BLaER1 treated with 17β-estradiol and CSF1 and Interleukin-3, amounts not matched to agents 10 nM and 100 nM (cell line): Measurements from ENCODE around the gene NR5A2.

Experiments used
- H3K27ac ChIP-seq, 11 experiments: shearing (Covaris generic); formaldehyde crosslinking; 2 replicates each; pipeline ENCODE4 v1.8.1; 2022
- H3K27me3 ChIP-seq, 11 experiments: shearing (Covaris generic); formaldehyde crosslinking; 2 replicates each; pipeline ENCODE4 v1.8.1; 2022
- H3K36me3 ChIP-seq, 11 experiments: shearing (Covaris generic); formaldehyde crosslinking; 2 replicates each; pipeline ENCODE4 v1.8.1; 2022
- H3K4me1 ChIP-seq, 10 experiments: shearing (Covaris generic); formaldehyde crosslinking; 2 replicates each; pipeline ENCODE4 v1.8.1; 2022
- H3K4me2 ChIP-seq, 11 experiments: shearing (Covaris generic); formaldehyde crosslinking; 2 replicates each; pipeline ENCODE4 v1.8.1; 2022
- H3K4me3 ChIP-seq, 10 experiments: shearing (Covaris generic); formaldehyde crosslinking; 2 replicates each; pipeline ENCODE4 v1.8.1; 2022
- H3K9ac ChIP-seq, 11 experiments: shearing (Covaris generic); formaldehyde crosslinking; 2 replicates each; pipeline ENCODE4 v1.8.1; 2022
- H3K9me3 ChIP-seq, 11 experiments: shearing (Covaris generic); formaldehyde crosslinking; replicated peaks in 1 of 11; 2 replicates each; pipeline ENCODE4 v1.8.1; 2022
- H4K20me1 ChIP-seq, 11 experiments: shearing (Covaris generic); formaldehyde crosslinking; 2 replicates each; pipeline ENCODE4 v1.8.1; 2022
- Cebpa-rat ChIP-seq, 11 experiments: shearing (Covaris generic); IDR thresholded peaks; 2 replicates each; pipeline ENCODE4 v1.8.1; 2022

Gene NR5A2

DNA sequence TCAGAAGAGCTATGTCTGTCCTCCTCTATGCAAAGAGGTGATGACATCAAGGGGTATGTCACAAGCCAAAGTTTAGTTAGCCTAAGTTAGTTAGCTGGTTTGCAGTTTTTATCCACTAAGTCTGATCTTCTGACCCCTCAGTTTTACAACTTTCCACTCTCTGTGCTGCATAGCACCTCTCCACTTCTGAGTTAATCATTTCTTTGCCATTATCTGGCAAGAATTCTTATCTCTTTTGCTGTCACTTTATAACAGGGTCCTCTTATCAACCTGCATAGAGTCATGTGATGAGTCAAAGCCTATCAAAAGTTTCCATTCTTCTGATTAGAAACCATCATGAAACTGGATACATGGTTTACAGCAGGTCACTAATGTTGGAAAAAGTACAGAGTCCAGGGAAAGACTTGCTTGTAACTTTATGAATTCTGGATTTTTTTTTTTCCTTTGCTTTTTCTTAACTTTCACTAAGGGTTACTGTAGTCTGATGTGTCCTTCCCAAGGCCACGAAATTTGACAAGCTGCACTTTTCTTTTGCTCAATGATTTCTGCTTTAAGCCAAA, at the start of gene NR5A2:
Gene NR5A2 (plus strand): TSS at position 447 of the 560 bp plus-strand sequence. CDS start 138 bp downstream, outside the sequence.
- Histone ChIP-seq H4K20me1 (no peaks in the 10 kb centered on the region), H3K9ac (0 out of 22 replicates have a peak within 1 kb of the TSS, but pooled peaks of 1 of the 11 experiments have one; percentile 56), H3K4me1 (no peaks in the 10 kb centered on the region), H3K9me3 (no peaks in the 10 kb centered on the region; a peak in 1 of 22 replicates), H3K36me3 (no peaks in the 10 kb centered on the region), H3K4me2 (peak within 1 kb of the TSS in 10 of 11 experiments; percentile 62 to 79 (median 73); a peak in 14 of 22 replicates), H3K4me3 (peak within 1 kb of the TSS in 5 of 10 experiments; percentile 51 to 60 (median 55); a peak in 6 of 20 replicates), H3K27me3 (peaks cover 20 to 41% (median 27%) of the 10 kb centered on the region in 11 experiments), H3K27ac (no peak within 1 kb of the TSS)
- no peak for TF ChIP-seq Cebpa-rat (IDR thresholded peaks at IDR 0.05)

DNA sequence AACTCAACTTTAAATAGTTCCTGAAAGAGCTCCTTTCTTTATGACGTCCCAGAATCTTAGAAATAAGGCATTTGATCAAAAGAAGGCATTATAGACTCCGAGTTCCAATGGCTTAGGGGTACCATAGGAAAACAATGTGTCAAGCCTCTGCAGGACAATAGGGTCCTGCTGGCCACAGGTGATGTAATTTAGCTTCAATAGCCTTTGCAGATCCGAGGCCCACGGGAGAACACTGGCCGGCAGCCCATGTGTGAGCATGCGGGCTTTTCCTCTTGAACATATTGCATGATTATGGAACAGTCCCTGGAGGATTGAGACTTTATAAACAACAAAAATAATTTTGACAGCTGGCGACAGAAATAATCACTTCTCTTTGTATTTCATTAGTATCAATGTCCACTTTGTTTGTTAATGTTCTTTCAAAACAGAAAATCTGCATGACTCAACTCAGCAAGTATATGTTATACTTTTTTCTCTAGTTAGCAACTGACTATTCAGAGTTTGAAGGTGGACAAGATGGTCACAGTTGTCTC, 49.0 kb upstream of the NR5A2 start:
- TF ChIP-seq Cebpa-rat (IDR thresholded peaks at IDR 0.05): no peak

DNA sequence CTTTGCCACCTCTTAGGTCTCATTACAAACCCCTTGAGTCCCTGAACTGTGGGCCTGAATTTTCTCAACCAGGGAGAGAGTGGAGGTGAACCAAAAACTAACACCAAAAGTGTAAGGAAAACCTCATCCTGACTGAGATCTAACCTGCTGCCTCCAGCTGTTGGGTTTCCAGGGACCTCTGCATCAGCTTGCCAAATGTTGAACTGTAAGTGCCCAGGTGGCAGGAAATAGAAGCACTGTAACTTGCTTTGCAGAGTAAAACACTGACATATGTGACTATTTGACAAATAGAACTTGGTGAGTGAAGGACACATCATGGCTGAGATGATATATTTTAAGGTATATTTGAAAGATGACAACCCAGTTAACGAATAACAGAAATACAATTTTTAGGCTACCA, 48.4 kb upstream of the NR5A2 start:
- Histone ChIP-seq H3K4me3 (no peak overlapping the region), H3K9ac (no peak overlapping the region), H3K36me3 (no peaks in the 10 kb centered on the region), H3K9me3 (no peaks in the 10 kb centered on the region), H4K20me1 (peaks cover 0 to 3% (median 0%) of the 10 kb centered on the region in 11 experiments; a peak in 1 of 22 replicates), H3K4me1 (peaks cover 17 to 34% (median 28%) of the 10 kb centered on the region in 10 experiments), H3K4me2 (peak overlapping the region in 8 of 11 experiments; percentile 29 to 65 (median 52); a peak in 9 of 22 replicates), H3K27me3 (peaks cover 0 to 29% (median 0%) of the 10 kb centered on the region in 11 experiments; a peak in 7 of 22 replicates), H3K27ac (no peak overlapping the region)
- no peak for TF ChIP-seq Cebpa-rat (IDR thresholded peaks at IDR 0.05)

More for the DNA sequence above, 49.0 kb upstream of the NR5A2 start:
- Histone ChIP-seq H3K9ac (no peak overlapping the region), H3K4me3 (no peak overlapping the region), H4K20me1 (peaks cover 0 to 3% (median 0%) of the 10 kb centered on the region in 11 experiments; a peak in 1 of 22 replicates), H3K27me3 (peaks cover 0 to 31% (median 0%) of the 10 kb centered on the region in 11 experiments; a peak in 7 of 22 replicates), H3K27ac (no peak overlapping the region), H3K36me3 (no peaks in the 10 kb centered on the region), H3K4me1 (peaks cover 17 to 34% (median 28%) of the 10 kb centered on the region in 10 experiments), H3K4me2 (peak overlapping the region in 10 of 11 experiments; percentile 39 to 65 (median 54); a peak in 15 of 22 replicates), H3K9me3 (no peaks in the 10 kb centered on the region)

DNA sequence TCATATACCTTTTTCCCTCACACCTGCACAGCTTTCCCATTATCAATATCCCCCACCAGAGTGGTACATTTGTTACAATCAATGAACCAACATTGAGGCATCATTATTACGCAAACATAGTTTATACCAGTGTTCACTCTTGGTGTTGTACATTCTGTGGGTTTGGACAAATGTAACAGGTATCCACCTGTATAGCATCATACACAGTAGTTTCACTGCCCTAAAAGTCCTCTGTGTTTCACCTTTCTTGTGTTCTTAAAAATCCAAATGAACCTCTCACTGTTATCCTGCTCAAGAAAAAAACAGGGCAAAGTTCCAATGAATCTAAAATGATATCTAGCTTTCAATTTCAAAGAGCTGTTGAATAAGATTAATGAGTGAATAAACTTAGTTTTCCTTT, 45.9 kb upstream of the NR5A2 start:
- TF ChIP-seq Cebpa-rat (IDR thresholded peaks at IDR 0.05): no peak
- Histone ChIP-seq H3K27me3 (peaks cover 0 to 23% (median 0%) of the 10 kb centered on the region in 11 experiments; a peak in 7 of 22 replicates), H3K9ac (no peak overlapping the region), H4K20me1 (peaks cover 0 to 3% (median 0%) of the 10 kb centered on the region in 11 experiments; a peak in 1 of 22 replicates), H3K9me3 (no peaks in the 10 kb centered on the region), H3K4me1 (peaks cover 16 to 32% (median 27%) of the 10 kb centered on the region in 10 experiments), H3K4me2 (no peak overlapping the region), H3K4me3 (no peak overlapping the region), H3K27ac (no peak overlapping the region), H3K36me3 (no peaks in the 10 kb centered on the region)

DNA sequence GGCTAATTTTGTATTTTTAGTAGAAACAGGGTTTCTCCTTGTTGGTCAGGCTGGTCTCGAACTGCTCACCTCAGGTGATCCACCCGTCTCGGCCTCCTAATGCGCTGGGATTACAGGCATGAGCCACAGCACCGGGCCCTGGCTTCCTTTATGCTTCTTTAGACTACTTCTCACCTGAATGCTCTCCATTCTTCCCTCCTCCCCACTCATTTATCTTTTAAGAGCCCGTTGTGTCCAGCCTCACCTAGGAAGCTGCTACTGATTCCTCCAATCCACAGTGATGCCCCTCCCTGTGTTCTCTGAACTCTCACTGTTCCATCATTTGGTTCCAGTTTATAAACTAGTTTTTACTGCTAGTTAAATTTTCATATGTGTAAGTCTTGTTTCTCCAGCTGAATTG, 44.9 kb upstream of the NR5A2 start:
- Histone ChIP-seq H3K9me3 (no peaks in the 10 kb centered on the region), H3K4me2 (no peak overlapping the region), H4K20me1 (no peaks in the 10 kb centered on the region), H3K4me3 (no peak overlapping the region), H3K27me3 (peaks cover 0 to 14% (median 0%) of the 10 kb centered on the region in 11 experiments; a peak in 7 of 22 replicates), H3K4me1 (peaks cover 6 to 21% (median 18%) of the 10 kb centered on the region in 10 experiments), H3K9ac (no peak overlapping the region), H3K27ac (no peak overlapping the region), H3K36me3 (no peaks in the 10 kb centered on the region)
- TF ChIP-seq Cebpa-rat (IDR thresholded peaks at IDR 0.05): no peak

DNA sequence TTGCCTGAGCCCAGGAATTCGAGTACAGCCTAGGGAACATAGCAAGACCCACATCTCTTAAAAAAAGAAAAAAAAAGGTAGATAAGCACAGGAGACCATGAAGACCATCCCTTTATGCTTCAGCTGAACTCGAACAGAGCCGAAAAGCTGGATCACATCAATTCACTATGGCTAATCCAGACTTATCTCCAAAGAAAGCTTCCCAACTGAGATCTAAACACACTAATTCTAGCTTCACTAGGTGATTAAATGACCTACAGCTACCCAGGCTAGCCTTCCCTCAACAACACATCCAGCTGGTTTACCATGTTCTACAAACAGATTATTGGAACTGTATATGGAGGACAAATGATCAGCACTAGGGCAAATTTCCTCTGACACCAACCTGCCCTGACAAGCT, 44.0 kb upstream of the NR5A2 start:
- H3K4me3 ChIP-seq: no peak overlapping the region
- H4K20me1 ChIP-seq: no peaks in the 10 kb centered on the region
- TF ChIP-seq Cebpa-rat (IDR thresholded peaks at IDR 0.05): no peak
- no peak overlapping the region for H3K4me2 ChIP-seq
- no peaks in the 10 kb centered on the region for H3K36me3 ChIP-seq
- peaks cover 0 to 9% (median 0%) of the 10 kb centered on the region in 11 experiments; a peak in 7 of 22 replicates for H3K27me3 ChIP-seq
- no peak overlapping the region for H3K27ac ChIP-seq
- no peak overlapping the region for H3K9ac ChIP-seq
- H3K4me1 ChIP-seq: peaks cover 0 to 12% (median 9%) of the 10 kb centered on the region in 10 experiments; a peak in 15 of 20 replicates
- H3K9me3 ChIP-seq: no peaks in the 10 kb centered on the region

DNA sequence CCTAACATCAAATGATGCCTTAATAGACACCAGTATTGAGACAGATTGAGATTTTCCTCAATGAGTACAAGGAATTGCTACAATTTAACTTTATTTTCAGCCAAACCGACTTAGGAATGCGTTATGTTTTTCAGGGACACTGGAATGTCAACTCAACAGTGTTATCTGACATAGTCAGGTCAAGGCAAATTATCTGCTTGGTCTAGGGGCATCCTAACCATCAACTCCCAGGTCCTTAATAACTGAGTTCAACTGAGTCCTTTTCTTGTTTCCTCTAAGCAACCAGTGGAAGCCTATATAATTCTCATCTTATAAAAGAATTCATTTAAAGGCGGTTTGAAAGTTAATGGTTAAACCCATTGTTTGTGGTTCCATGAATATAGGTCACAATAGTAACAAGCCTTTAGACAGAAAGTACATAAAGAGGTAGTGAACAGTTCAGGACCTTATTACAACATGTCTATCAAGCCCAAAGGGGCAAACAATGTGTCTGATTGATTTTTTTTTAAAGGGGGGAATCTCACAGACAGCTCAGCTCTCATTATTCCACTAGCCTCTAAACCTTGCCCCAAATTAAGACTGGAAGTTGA, 32.3 kb upstream of the NR5A2 start:
- no peak overlapping the region for H3K9ac ChIP-seq
- H3K4me3 ChIP-seq: no peak overlapping the region
- H3K27me3 ChIP-seq: no peaks in the 10 kb centered on the region
- no peak for TF ChIP-seq Cebpa-rat (IDR thresholded peaks at IDR 0.05)
- no peak overlapping the region for H3K4me2 ChIP-seq
- H4K20me1 ChIP-seq: no peaks in the 10 kb centered on the region
- H3K27ac ChIP-seq: no peak overlapping the region
- no peaks in the 10 kb centered on the region for H3K36me3 ChIP-seq
- H3K4me1 ChIP-seq: no peaks in the 10 kb centered on the region
- H3K9me3 ChIP-seq: no peaks in the 10 kb centered on the region

DNA sequence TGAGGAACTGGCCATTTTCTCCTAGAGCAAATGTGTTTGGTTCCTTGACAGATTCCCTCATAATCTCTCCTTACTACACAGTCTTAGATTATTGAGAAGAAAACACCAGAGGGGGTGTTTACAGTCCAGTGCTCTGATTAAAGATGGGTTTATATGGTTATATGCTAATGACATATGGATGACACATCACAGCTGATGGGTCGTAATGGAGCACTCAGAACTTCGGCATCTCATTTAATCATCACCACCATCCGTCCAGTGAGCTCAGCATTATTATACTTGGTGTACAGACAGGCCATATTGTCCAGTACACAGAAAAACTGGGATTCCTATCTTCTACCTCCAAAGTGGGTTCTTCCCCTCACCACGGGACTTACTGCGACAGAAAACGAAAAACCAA, 22.3 kb upstream of the NR5A2 start:
- H3K9ac ChIP-seq: no peak overlapping the region
- no peak overlapping the region for H3K4me3 ChIP-seq
- H3K4me2 ChIP-seq: no peak overlapping the region
- H3K27me3 ChIP-seq: no peaks in the 10 kb centered on the region
- no peaks in the 10 kb centered on the region for H3K36me3 ChIP-seq
- H3K4me1 ChIP-seq: no peaks in the 10 kb centered on the region
- no peak for TF ChIP-seq Cebpa-rat (IDR thresholded peaks at IDR 0.05)
- H4K20me1 ChIP-seq: no peaks in the 10 kb centered on the region
- no peak overlapping the region for H3K27ac ChIP-seq
- H3K9me3 ChIP-seq: no peaks in the 10 kb centered on the region

DNA sequence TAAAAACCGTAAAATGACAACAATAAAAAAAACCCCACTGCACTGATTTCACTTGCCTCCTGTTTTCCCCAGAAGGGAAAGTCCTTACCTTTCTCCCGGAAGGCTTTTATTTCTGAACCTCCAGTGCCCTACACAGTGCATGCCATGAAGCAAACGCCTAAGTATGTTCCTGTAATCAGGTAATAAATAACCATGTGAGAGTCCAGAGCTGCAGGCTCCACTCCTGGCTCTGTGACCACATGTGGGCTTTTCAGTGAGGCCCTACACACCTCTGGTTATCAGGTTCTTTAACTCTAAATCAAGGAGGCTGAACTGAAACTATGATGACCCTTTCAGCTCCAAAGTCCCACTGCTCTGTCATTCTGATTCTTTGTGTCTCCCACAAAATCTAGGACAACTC, 20.8 kb upstream of the NR5A2 start:
- H3K4me3 ChIP-seq: no peak overlapping the region
- no peaks in the 10 kb centered on the region for H4K20me1 ChIP-seq
- no peaks in the 10 kb centered on the region for H3K9me3 ChIP-seq
- no peaks in the 10 kb centered on the region for H3K4me1 ChIP-seq
- no peak overlapping the region for H3K9ac ChIP-seq
- TF ChIP-seq Cebpa-rat (IDR thresholded peaks at IDR 0.05): no peak
- no peak overlapping the region for H3K27ac ChIP-seq
- H3K4me2 ChIP-seq: no peak overlapping the region
- H3K36me3 ChIP-seq: no peaks in the 10 kb centered on the region
- no peaks in the 10 kb centered on the region for H3K27me3 ChIP-seq
